ENCODE measurements around the gene WDFY4.

WDFY4 gene

GRCh38 chr10:48745662-48746245, 61.1 kb downstream of the WDFY4 start:
- DNase-seq = no peak

GRCh38 chr10:48748573-48748972, 63.9 kb downstream of the WDFY4 start:
- DNase-seq = no peak

GRCh38 chr10:48749254-48749787, 64.6 kb downstream of the WDFY4 start:
- no peak for DNase-seq

- no peak for DNase-seq
Observed at GRCh38 chr10:48750019-48750418, 65.3 kb downstream of the WDFY4 start.

GRCh38 chr10:48750991-48751390, 66.3 kb downstream of the WDFY4 start:
- no peak for DNase-seq

- DNase-seq = no peak
Observed at GRCh38 chr10:48751730-48752129, 67.1 kb downstream of the WDFY4 start.

- DNase-seq = no peak
Observed at GRCh38 chr10:48758411-48758810, 73.7 kb downstream of the WDFY4 start.

GRCh38 chr10:48759113-48759901, 74.6 kb downstream of the WDFY4 start:
- no peak for DNase-seq

- DNase-seq = no peak
Observed at GRCh38 chr10:48760983-48761382, 76.3 kb downstream of the WDFY4 start.

- no peak for DNase-seq
Observed at GRCh38 chr10:48762064-48763042, 77.7 kb downstream of the WDFY4 start.

GRCh38 chr10:48763403-48763965, 78.8 kb downstream of the WDFY4 start:
- DNase-seq = no peak

- no peak for DNase-seq
Observed at GRCh38 chr10:48764486-48764885, 79.8 kb downstream of the WDFY4 start.

- no peak for DNase-seq
Observed at GRCh38 chr10:48765039-48765438, 80.4 kb downstream of the WDFY4 start.

GRCh38 chr10:48765527-48765926, 80.9 kb downstream of the WDFY4 start:
- DNase-seq = no peak

GRCh38 chr10:48767373-48768143, 82.9 kb downstream of the WDFY4 start:
- no peak for DNase-seq

GRCh38 chr10:48768144-48768766, 83.6 kb downstream of the WDFY4 start:
- DNase-seq = no peak

GRCh38 chr10:48768926-48769325, 84.3 kb downstream of the WDFY4 start:
- no peak for DNase-seq

GRCh38 chr10:48769706-48770435, 85.2 kb downstream of the WDFY4 start:
- DNase-seq = no peak

GRCh38 chr10:48770561-48771089, 86.0 kb downstream of the WDFY4 start:
- no peak for DNase-seq

GRCh38 chr10:48771234-48771633, 86.6 kb downstream of the WDFY4 start:
- DNase-seq = no peak

GRCh38 chr10:48772059-48772458, 87.4 kb downstream of the WDFY4 start:
- no peak for DNase-seq
